ENCODE measurements around the gene GJB6. TPM values are rescaled to one million over a fixed set of nuclear protein-coding genes. Genes with fewer than 3 reads are reported as not detected.
A peak's percentile ranks its signal among the peaks of the same experiment; 100 is the strongest.

The GJB6 gene
- total and polyA plus RNA-seq, 2 of the 4 experiments (the other 2 are of a cell fraction), result not detected

- H3K27ac ChIP-seq (ENCODE audit: insufficient read depth, low read length), result no peak within 1 kb of the TSS
- H4K8ac ChIP-seq (ENCODE audit: low read depth in 2 of 2, low read length in 2 of 2), result no peak within 1 kb of the TSS
- peaks cover 59% of the 10 kb centered on the region for H3K27me3 ChIP-seq (ENCODE audit: control insufficient read depth, insufficient read depth, low read length)
- 0% methylated on average over 3 of the region's 39 CpGs; no CpG with 5 or more reads in 1 of the 2 experiments for WGBS, 2 experiments (ENCODE audit: extremely low coverage in 2 of 2, insufficient read length in 1 of 2)
- no peaks in the 10 kb centered on the region for H3K36me3 ChIP-seq (ENCODE audit: control insufficient read depth, insufficient read depth, low read length)
- H3K9ac ChIP-seq (ENCODE audit: low read depth, low read length), result no peak within 1 kb of the TSS
- TF ChIP-seq RFX5 (IDR thresholded peaks at IDR 0.05; ENCODE audit: low read depth, low read length) (no peak), MXI1 (IDR thresholded peaks at IDR 0.05; ENCODE audit: borderline replicate concordance, low read depth, low read length) (no peak), POLR2A (IDR thresholded peaks at IDR 0.05; ENCODE audit: low read depth, low read length) (no peak), FOS (IDR thresholded peaks at IDR 0.05; ENCODE audit: low read depth, low read length) (no peak), CTCF (conservative IDR thresholded peaks at IDR 0.05; ENCODE audit: low read depth, low read length) (no peak), RAD21 (IDR thresholded peaks at IDR 0.05; ENCODE audit: low read length) (no peak), MAFK (IDR thresholded peaks at IDR 0.05; ENCODE audit: low read depth, low read length) (no peak), USF2 (IDR thresholded peaks at IDR 0.05; ENCODE audit: low read depth, low read length) (no peak)
- H3K4me2 ChIP-seq (ENCODE audit: low read depth, low read length), result peak within 1 kb of the TSS; percentile 91
- H2BK15ac ChIP-seq (ENCODE audit: low read depth, low read length), result no peak within 1 kb of the TSS; the same call in 2 of the 3 replicates
- 0 out of 2 replicates have a peak, but pooled peaks cover 2% of the 10 kb centered on the region for H3K9me1 ChIP-seq (ENCODE audit: insufficient read depth, low read length)
- H4K91ac ChIP-seq (ENCODE audit: insufficient read depth, low read depth, low read length), result no peak within 1 kb of the TSS
- H2AK9ac ChIP-seq (replicated peaks; ENCODE audit: low read depth, low read length, poor library complexity), result peak within 1 kb of the TSS; percentile 51
- no peak within 1 kb of the TSS for H2BK5ac ChIP-seq (ENCODE audit: low read depth, low read length, poor library complexity, severe bottlenecking)
- intact Hi-C loops (cut with micrococcal nuclease) (loop anchor here (10.0 kb wide), 1 partner anchor 632 kb away; no protein-coding TSS in a partner anchor), in situ Hi-C loops (cut with MboI; ENCODE audit: low sequenced_read_pairs) (loop anchor here (25.0 kb wide), 3 partner anchors 520 to 1295 kb away; partner anchors contain the start of gene IL17D), dilution Hi-C loops (cut with HindIII; ENCODE audit: low sequenced_read_pairs, unreplicated experiment) (loop anchor here (10.0 to 25.0 kb wide), 2 partner anchors 295 to 652 kb away; no protein-coding TSS in a partner anchor)
- peak within 1 kb of the TSS; percentile 48 for H3K4me3 ChIP-seq (ENCODE audit: insufficient read depth, low read depth, low read length)
- peaks cover 2% of the 10 kb centered on the region; the same call in 1 of the 2 replicates for H3K9me3 ChIP-seq (ENCODE audit: control insufficient read depth, insufficient read depth, low read length)
- 0 out of 2 replicates have a peak within 1 kb of the TSS, but pooled peaks have one; percentile 5 for H3K14ac ChIP-seq (replicated peaks; ENCODE audit: low read depth, low read length)
- no peak within 1 kb of the TSS for H3K56ac ChIP-seq (ENCODE audit: extremely low read depth, insufficient read depth, low read length)
- peak within 1 kb of the TSS; percentile 81 for H2AFZ ChIP-seq (replicated peaks; ENCODE audit: low read length, poor library complexity)
- ChIA-PET CTCF (interaction anchor here (0.6 kb wide), 1 partner anchor 1423 kb away, joined by 3 read pairs; no protein-coding TSS in a partner anchor), POLR2A (ENCODE audit: unreplicated experiment) (no interaction called here)
- no peaks in the 10 kb centered on the region for H4K20me1 ChIP-seq (ENCODE audit: insufficient read depth, low read length)
- no peak within 1 kb of the TSS for H2BK120ac ChIP-seq (ENCODE audit: low read depth, low read length)
- no peaks in the 10 kb centered on the region for H3K79me1 ChIP-seq (ENCODE audit: low read depth in 1 of 2, low read length in 2 of 2)
- peaks cover 6% of the 10 kb centered on the region for H3K4me1 ChIP-seq (ENCODE audit: control insufficient read depth, insufficient read depth, low read length)
- no peak within 1 kb of the TSS for H3K18ac ChIP-seq (ENCODE audit: low read depth, low read length)
- H2AK5ac ChIP-seq (ENCODE audit: low read depth, low read length), result peak within 1 kb of the TSS; percentile 13; the same call in 1 of the 2 replicates
- H3K4ac ChIP-seq (ENCODE audit: low read depth, low read length), result no peak within 1 kb of the TSS
- H2BK20ac ChIP-seq (ENCODE audit: low read depth, low read length), result no peak within 1 kb of the TSS
- no peak within 1 kb of the TSS for H4K5ac ChIP-seq (ENCODE audit: low read depth, low read length)
- DNase-seq (no peak), ATAC-seq (ENCODE audit: low read depth) (peak; percentile 19)
- no peak within 1 kb of the TSS for H3K23ac ChIP-seq (ENCODE audit: low read depth, low read length)
- BruUV-seq (replicated peaks), result no TSS peak
Measured at GRCh38 chr13:20192836-20193161, 39.3 kb downstream of the GJB6 start, which contains the start of gene GJB2. GJB2 (minus strand) TSS chr13:20192938; CDS start chr13:20189581, 3,357 bp downstream.

Measured in IMR-90 (cell line).